ENCODE data around the gene TTC9B.
"Not testable (repeated sequence)": the region's sequence is repeated elsewhere in the genome, so short reads cannot be mapped to it uniquely, and the experiment has no call there.

The TTC9B gene

GRCh38 chr19:40174092-40174491 is 44.1 kb downstream of the TTC9B start:
- DNase-seq (ENCODE audit: low read depth in 2 of 2, low spot score in 1 of 2), result no peak

GRCh38 chr19:40171293-40171692 is 46.9 kb downstream of the TTC9B start:
- DNase-seq (ENCODE audit: low read depth in 2 of 2, low spot score in 1 of 2), result not testable (repeated sequence)

- DNase-seq (ENCODE audit: low read depth in 2 of 2, low spot score in 1 of 2), result not testable (repeated sequence)
Measured at GRCh38 chr19:40170303-40170989, 47.7 kb downstream of the TTC9B start.

- not testable (repeated sequence) for DNase-seq (ENCODE audit: low read depth in 2 of 2, low spot score in 1 of 2)
Measured at GRCh38 chr19:40169482-40170302, 48.5 kb downstream of the TTC9B start.
